Esophagus squamous epithelium (tissue), 4 donors: Measurements from ENCODE around the gene SPN.

Experiments used
- POLR2A ChIP-seq, 4 donors: fragments of 450-650 bp; IDR thresholded peaks; one replicate each; pipeline ENCODE4 v1.6.1; 2017; ENCODE audit warnings: antibody characterized with exemption in 4 of 4, mild to moderate bottlenecking in 4 of 4, moderate library complexity in 3 of 4
- TF ChIP-seq, protein P1 (sequence below), 6 experiments: fragments of 450-650 bp in 4 of 6; fragments of 200-600 bp in 2 of 6; sonication (generic) in 2 of 6; IDR thresholded peaks; one replicate each; pipeline ENCODE4 v1.5.1; 2016 to 2019; ENCODE audit warnings: antibody characterized with exemption in 6 of 6, mild to moderate bottlenecking in 4 of 6, moderate library complexity in 4 of 6

DNA sequence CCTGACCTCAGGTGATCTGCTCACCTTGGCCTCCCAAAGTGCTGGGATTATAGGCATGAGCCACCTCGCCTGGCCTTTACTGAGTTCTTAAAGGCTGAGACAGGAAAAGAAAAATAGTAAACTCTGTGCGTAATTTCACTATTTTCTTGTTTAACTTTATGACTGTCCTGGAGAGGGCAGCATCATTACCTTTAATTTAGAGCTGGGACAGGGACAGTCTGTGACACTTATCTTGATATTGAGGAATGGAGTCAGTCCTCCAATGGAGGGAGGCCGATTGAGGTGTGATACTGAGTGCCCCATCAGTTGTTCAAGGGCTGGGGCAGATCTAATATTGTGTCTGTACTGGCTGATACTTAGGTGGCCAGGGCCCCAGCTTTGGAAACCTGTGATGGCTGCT, 21.5 kb upstream of the SPN start:
- TF ChIP-seq, protein P1, sequence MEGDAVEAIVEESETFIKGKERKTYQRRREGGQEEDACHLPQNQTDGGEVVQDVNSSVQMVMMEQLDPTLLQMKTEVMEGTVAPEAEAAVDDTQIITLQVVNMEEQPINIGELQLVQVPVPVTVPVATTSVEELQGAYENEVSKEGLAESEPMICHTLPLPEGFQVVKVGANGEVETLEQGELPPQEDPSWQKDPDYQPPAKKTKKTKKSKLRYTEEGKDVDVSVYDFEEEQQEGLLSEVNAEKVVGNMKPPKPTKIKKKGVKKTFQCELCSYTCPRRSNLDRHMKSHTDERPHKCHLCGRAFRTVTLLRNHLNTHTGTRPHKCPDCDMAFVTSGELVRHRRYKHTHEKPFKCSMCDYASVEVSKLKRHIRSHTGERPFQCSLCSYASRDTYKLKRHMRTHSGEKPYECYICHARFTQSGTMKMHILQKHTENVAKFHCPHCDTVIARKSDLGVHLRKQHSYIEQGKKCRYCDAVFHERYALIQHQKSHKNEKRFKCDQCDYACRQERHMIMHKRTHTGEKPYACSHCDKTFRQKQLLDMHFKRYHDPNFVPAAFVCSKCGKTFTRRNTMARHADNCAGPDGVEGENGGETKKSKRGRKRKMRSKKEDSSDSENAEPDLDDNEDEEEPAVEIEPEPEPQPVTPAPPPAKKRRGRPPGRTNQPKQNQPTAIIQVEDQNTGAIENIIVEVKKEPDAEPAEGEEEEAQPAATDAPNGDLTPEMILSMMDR (IDR thresholded peaks at IDR 0.05), result no peak
- TF ChIP-seq POLR2A (IDR thresholded peaks at IDR 0.05), result no peak
